WTC11 (cell line): ENCODE results near the gene FILIP1L. TPM values are rescaled to one million over a fixed set of nuclear protein-coding genes. Genes with fewer than 3 reads are reported as not detected.

Experiments used
- ATAC-seq: fragments of 200-7000 bp; cut with Tn5 transposase; 2 replicates; pipeline ENCODE4 v1.10.0; 2021; ENCODE audit warnings: mild to moderate bottlenecking, moderate library complexity
- CTCF ChIA-PET: fragments of 300-600 bp; sonication (Branson Sonifier 250); formaldehyde crosslinking; loops from one replicate; lab custom pipeline; 2021; ENCODE audit warnings: antibody characterized with exemption; lab: Charles Lee
- POLR2A ChIA-PET: fragments of 350-600 bp; sonication (Branson Sonifier 250); formaldehyde crosslinking; loops from one replicate; lab custom pipeline; 2021; ENCODE audit warnings: antibody characterized with exemption; lab: Charles Lee
- DNase-seq: peaks from one replicate; pipeline ENCODE4 v3.0.0; 2021; ENCODE audit warnings: low spot score
- H3K27ac Mint-ChIP-seq: 2 replicates; pipeline ENCODE4 v1.8.0; 2021; ENCODE audit warnings: mixed read lengths
- H3K27me3 Mint-ChIP-seq: 2 replicates; pipeline ENCODE4 v1.8.0; 2021; ENCODE audit warnings: low read depth, mild to moderate bottlenecking, moderate library complexity, mixed read lengths
- H3K36me3 Mint-ChIP-seq: 2 replicates; pipeline ENCODE4 v1.8.0; 2021; ENCODE audit warnings: mixed read lengths
- H3K4me1 Mint-ChIP-seq: 2 replicates; pipeline ENCODE4 v1.8.0; 2022; ENCODE audit warnings: mixed read lengths
- H3K4me3 Mint-ChIP-seq: 2 replicates; pipeline ENCODE4 v1.8.0; 2021; ENCODE audit warnings: mild to moderate bottlenecking, moderate library complexity, mixed read lengths
- H3K9me3 Mint-ChIP-seq: 2 replicates; pipeline ENCODE4 v1.8.0; 2021; ENCODE audit warnings: mixed read lengths
- CREB1 ChIP-seq: sonication (generic); formaldehyde crosslinking; IDR thresholded peaks from 2 replicates; pipeline ENCODE4 v1.8.0; 2023; ENCODE audit warnings: mild to moderate bottlenecking, missing genetic modification reagents
- CREM ChIP-seq: sonication (generic); formaldehyde crosslinking; IDR thresholded peaks from 2 replicates; pipeline ENCODE4 v1.8.1; 2022; ENCODE audit warnings: mild to moderate bottlenecking, missing genetic modification reagents, moderate library complexity
- EMX1 ChIP-seq: fragments of 250-450 bp; sonication (Bioruptor Pico); IDR thresholded peaks from 2 replicates; pipeline ENCODE4 v1.8.0; 2021; ENCODE audit warnings: mild to moderate bottlenecking
- GRHL2 ChIP-seq: fragments of 250-450 bp; sonication (Bioruptor Pico); IDR thresholded peaks from 2 replicates; pipeline ENCODE4 v1.8.0; 2022; ENCODE audit warnings: mild to moderate bottlenecking, moderate library complexity; ENCODE audit not compliant: insufficient replicate concordance, severe bottlenecking
- KAT7 ChIP-seq: sonication (generic); formaldehyde crosslinking; IDR thresholded peaks from 2 replicates; pipeline ENCODE4 v1.8.1; 2023; ENCODE audit warnings: missing genetic modification reagents, mild to moderate bottlenecking, borderline replicate concordance
- MXD4 ChIP-seq: fragments of 250-450 bp; sonication (Bioruptor Pico); IDR thresholded peaks from 2 replicates; pipeline ENCODE4 v1.8.0; 2021; ENCODE audit warnings: mild to moderate bottlenecking, moderate library complexity, borderline replicate concordance
- PRRX2 ChIP-seq: fragments of 250-450 bp; sonication (Bioruptor Pico); IDR thresholded peaks from 2 replicates; pipeline ENCODE4 v1.8.0; 2021; ENCODE audit warnings: mild to moderate bottlenecking
- RORB ChIP-seq: fragments of 250-450 bp; sonication (Bioruptor Pico); IDR thresholded peaks from 2 replicates; pipeline ENCODE4 v1.9.0; 2021; ENCODE audit warnings: mild to moderate bottlenecking
- SMAD3 ChIP-seq: sonication (generic); formaldehyde crosslinking; IDR thresholded peaks from 2 replicates; pipeline ENCODE4 v1.8.0; 2022; ENCODE audit warnings: missing genetic modification reagents, mild to moderate bottlenecking, borderline replicate concordance
- ZNF263 ChIP-seq: sonication (generic); formaldehyde crosslinking; IDR thresholded peaks from 2 replicates; pipeline ENCODE4 v1.8.1; 2022; ENCODE audit warnings: low read depth, mild to moderate bottlenecking, moderate library complexity, missing genetic modification reagents
- ZNF416 ChIP-seq: fragments of 250-450 bp; sonication (Bioruptor Pico); IDR thresholded peaks from 2 replicates; pipeline ENCODE4 v1.9.0; 2021; ENCODE audit warnings: mild to moderate bottlenecking, inconsistent platforms
- total RNA-seq: library from RNA; stranded (reverse); gene quantifications from 3 replicates; pipeline ENCODE4 v1.2.3, GENCODE V29; 2021
- TF ChIP-seq, protein P1 (sequence below): sonication (generic); formaldehyde crosslinking; IDR thresholded peaks from 2 replicates; pipeline ENCODE4 v1.8.0; 2023; ENCODE audit warnings: missing genetic modification reagents
- TF ChIP-seq, protein P2 (sequence below): sonication (generic); formaldehyde crosslinking; conservative IDR thresholded peaks from 2 replicates; pipeline ENCODE4 v1.8.1; 2023; ENCODE audit warnings: mild to moderate bottlenecking, low read depth, missing genetic modification reagents, moderate library complexity
- TF ChIP-seq, protein P3 (sequence below): sonication (generic); formaldehyde crosslinking; IDR thresholded peaks from 2 replicates; pipeline ENCODE4 v1.8.0; 2022; ENCODE audit warnings: mild to moderate bottlenecking, missing genetic modification reagents
- TF ChIP-seq, protein P4 (sequence below): sonication (generic); formaldehyde crosslinking; IDR thresholded peaks from 2 replicates; pipeline ENCODE4 v1.8.1; 2023; ENCODE audit warnings: mild to moderate bottlenecking, moderate library complexity, missing genetic modification reagents
- TF ChIP-seq, protein P5 (sequence below): sonication (generic); formaldehyde crosslinking; IDR thresholded peaks from 2 replicates; pipeline ENCODE4 v1.8.1; 2023; ENCODE audit warnings: mild to moderate bottlenecking, missing genetic modification reagents
- TF ChIP-seq, protein P6 (sequence below): fragments of 250-450 bp; sonication (Bioruptor Pico); IDR thresholded peaks from 2 replicates; pipeline ENCODE4 v2.1.2; 2022; ENCODE audit warnings: mild to moderate bottlenecking, moderate library complexity
- TF ChIP-seq, protein P7 (sequence below): sonication (generic); formaldehyde crosslinking; IDR thresholded peaks from 2 replicates; pipeline ENCODE4 v1.8.1; 2022; ENCODE audit warnings: low read depth, mild to moderate bottlenecking, moderate library complexity, missing genetic modification reagents, borderline replicate concordance
- TF ChIP-seq, protein P8 (sequence below): sonication (generic); formaldehyde crosslinking; IDR thresholded peaks from 2 replicates; pipeline ENCODE4 v1.8.1; 2023; ENCODE audit warnings: mild to moderate bottlenecking, missing genetic modification reagents, borderline replicate concordance

FILIP1L gene
- total RNA-seq, 1 experiment from 2014 or later, result 0.17 TPM

DNA sequence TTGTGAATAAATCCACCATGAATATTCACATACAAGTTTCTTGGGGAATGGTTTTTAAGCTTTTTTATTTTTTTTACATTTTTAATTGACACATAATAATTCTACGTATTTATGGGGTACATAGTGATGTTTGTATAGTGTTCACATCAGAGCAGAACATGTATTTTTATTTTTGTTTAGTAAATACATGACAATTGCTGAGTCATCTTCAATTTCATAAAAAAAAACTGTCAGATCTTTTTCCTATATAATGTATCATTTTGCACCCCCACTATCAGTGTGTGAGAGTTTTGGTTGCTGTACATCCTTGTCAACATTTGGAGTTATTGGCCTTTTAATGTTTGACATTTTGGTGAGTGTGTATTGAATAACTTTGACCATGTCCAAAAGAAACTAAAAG, 39.9 kb upstream of the FILIP1L start:
- H3K27ac Mint-ChIP-seq, result no peak overlapping the region
- no peak for TF ChIP-seq PRRX2
- no peak for TF ChIP-seq ZNF263 (CRISPR knock-in tag)
- no peak for TF ChIP-seq GRHL2 (CRISPR knock-in tag)
- TF ChIP-seq, protein P1, sequence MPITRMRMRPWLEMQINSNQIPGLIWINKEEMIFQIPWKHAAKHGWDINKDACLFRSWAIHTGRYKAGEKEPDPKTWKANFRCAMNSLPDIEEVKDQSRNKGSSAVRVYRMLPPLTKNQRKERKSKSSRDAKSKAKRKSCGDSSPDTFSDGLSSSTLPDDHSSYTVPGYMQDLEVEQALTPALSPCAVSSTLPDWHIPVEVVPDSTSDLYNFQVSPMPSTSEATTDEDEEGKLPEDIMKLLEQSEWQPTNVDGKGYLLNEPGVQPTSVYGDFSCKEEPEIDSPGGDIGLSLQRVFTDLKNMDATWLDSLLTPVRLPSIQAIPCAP, result no peak
- TF ChIP-seq CREM, result no peak
- no peak for TF ChIP-seq CREB1 (CRISPR knock-in tag)
- no peak for TF ChIP-seq MXD4 (CRISPR knock-in tag)
- TF ChIP-seq KAT7, result no peak
- TF ChIP-seq, protein P2, sequence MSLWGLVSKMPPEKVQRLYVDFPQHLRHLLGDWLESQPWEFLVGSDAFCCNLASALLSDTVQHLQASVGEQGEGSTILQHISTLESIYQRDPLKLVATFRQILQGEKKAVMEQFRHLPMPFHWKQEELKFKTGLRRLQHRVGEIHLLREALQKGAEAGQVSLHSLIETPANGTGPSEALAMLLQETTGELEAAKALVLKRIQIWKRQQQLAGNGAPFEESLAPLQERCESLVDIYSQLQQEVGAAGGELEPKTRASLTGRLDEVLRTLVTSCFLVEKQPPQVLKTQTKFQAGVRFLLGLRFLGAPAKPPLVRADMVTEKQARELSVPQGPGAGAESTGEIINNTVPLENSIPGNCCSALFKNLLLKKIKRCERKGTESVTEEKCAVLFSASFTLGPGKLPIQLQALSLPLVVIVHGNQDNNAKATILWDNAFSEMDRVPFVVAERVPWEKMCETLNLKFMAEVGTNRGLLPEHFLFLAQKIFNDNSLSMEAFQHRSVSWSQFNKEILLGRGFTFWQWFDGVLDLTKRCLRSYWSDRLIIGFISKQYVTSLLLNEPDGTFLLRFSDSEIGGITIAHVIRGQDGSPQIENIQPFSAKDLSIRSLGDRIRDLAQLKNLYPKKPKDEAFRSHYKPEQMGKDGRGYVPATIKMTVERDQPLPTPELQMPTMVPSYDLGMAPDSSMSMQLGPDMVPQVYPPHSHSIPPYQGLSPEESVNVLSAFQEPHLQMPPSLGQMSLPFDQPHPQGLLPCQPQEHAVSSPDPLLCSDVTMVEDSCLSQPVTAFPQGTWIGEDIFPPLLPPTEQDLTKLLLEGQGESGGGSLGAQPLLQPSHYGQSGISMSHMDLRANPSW (CRISPR knock-in tag), result no peak
- TF ChIP-seq, protein P3, sequence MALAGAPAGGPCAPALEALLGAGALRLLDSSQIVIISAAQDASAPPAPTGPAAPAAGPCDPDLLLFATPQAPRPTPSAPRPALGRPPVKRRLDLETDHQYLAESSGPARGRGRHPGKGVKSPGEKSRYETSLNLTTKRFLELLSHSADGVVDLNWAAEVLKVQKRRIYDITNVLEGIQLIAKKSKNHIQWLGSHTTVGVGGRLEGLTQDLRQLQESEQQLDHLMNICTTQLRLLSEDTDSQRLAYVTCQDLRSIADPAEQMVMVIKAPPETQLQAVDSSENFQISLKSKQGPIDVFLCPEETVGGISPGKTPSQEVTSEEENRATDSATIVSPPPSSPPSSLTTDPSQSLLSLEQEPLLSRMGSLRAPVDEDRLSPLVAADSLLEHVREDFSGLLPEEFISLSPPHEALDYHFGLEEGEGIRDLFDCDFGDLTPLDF (CRISPR knock-in tag), result no peak
- TF ChIP-seq, all 79 proteins: peak for 0
- Mint-ChIP-seq H3K36me3 (peaks cover 17% of the 10 kb centered on the region), H3K27me3 (no peaks in the 10 kb centered on the region), H3K9me3 (peaks cover 15% of the 10 kb centered on the region), H3K4me3 (no peak overlapping the region), H3K4me1 (peaks cover 4% of the 10 kb centered on the region)
- ATAC-seq (no peak), DNase-seq (no peak)
- ChIA-PET POLR2A (no interaction called here), CTCF (no interaction called here)

DNA sequence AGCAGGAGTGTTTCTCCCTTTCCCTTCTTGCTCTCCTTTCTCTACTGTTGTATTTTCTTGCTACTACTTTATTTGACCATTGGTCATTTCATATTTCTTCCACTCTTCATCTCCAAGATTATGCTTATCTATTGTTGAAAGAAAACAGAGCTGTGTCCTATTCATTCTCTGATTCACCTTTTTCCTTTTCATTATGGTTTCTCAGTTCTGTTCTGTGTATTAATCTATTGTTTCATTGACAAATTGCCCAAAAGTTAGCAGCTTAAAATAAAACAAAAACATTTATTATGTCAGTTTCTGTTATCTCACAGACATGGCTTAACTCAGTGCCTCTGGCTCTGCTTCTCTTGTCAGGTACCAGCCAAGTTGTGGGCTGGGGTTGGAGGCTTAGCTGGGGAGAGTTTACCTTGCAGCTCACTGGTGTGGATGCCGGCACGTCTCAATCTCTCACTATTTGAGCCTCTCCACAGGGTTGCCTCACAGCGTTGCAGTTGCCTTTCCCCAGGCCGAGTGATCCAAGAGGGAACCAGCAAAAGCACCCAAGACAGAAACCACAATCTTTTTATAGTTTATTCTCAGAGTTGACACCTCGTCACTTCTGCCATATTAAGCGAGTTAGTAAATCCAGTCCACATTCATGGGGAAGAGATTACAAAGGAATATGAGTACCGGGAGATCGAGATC, 36.9 kb upstream of the FILIP1L start:
- no peak for ATAC-seq
- Mint-ChIP-seq H3K9me3 (peaks cover 10% of the 10 kb centered on the region), H3K36me3 (peaks cover 10% of the 10 kb centered on the region), H3K4me3 (no peak overlapping the region), H3K27ac (no peak overlapping the region), H3K27me3 (no peaks in the 10 kb centered on the region), H3K4me1 (peaks cover 4% of the 10 kb centered on the region)
- ChIA-PET CTCF (no interaction called here), POLR2A (interaction anchor here (1.3 kb wide), 1 partner anchor 15 kb away, joined by 4 read pairs; no protein-coding TSS in a partner anchor)
- DNase-seq, result no peak
- TF ChIP-seq, protein P4, sequence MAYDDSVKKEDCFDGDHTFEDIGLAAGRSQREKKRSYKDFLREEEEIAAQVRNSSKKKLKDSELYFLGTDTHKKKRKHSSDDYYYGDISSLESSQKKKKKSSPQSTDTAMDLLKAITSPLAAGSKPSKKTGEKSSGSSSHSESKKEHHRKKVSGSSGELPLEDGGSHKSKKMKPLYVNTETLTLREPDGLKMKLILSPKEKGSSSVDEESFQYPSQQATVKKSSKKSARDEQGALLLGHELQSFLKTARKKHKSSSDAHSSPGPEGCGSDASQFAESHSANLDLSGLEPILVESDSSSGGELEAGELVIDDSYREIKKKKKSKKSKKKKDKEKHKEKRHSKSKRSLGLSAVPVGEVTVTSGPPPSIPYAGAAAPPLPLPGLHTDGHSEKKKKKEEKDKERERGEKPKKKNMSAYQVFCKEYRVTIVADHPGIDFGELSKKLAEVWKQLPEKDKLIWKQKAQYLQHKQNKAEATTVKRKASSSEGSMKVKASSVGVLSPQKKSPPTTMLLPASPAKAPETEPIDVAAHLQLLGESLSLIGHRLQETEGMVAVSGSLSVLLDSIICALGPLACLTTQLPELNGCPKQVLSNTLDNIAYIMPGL (CRISPR knock-in tag), result no peak
- TF ChIP-seq EMX1 (no peak), SMAD3 (CRISPR knock-in tag) (no peak), CREB1 (CRISPR knock-in tag) (no peak), PRRX2 (no peak), RORB (no peak), ZNF416 (CRISPR knock-in tag) (no peak)
- TF ChIP-seq, protein P5, sequence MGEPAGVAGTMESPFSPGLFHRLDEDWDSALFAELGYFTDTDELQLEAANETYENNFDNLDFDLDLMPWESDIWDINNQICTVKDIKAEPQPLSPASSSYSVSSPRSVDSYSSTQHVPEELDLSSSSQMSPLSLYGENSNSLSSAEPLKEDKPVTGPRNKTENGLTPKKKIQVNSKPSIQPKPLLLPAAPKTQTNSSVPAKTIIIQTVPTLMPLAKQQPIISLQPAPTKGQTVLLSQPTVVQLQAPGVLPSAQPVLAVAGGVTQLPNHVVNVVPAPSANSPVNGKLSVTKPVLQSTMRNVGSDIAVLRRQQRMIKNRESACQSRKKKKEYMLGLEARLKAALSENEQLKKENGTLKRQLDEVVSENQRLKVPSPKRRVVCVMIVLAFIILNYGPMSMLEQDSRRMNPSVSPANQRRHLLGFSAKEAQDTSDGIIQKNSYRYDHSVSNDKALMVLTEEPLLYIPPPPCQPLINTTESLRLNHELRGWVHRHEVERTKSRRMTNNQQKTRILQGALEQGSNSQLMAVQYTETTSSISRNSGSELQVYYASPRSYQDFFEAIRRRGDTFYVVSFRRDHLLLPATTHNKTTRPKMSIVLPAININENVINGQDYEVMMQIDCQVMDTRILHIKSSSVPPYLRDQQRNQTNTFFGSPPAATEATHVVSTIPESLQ (CRISPR knock-in tag), result no peak
- TF ChIP-seq, protein P6, sequence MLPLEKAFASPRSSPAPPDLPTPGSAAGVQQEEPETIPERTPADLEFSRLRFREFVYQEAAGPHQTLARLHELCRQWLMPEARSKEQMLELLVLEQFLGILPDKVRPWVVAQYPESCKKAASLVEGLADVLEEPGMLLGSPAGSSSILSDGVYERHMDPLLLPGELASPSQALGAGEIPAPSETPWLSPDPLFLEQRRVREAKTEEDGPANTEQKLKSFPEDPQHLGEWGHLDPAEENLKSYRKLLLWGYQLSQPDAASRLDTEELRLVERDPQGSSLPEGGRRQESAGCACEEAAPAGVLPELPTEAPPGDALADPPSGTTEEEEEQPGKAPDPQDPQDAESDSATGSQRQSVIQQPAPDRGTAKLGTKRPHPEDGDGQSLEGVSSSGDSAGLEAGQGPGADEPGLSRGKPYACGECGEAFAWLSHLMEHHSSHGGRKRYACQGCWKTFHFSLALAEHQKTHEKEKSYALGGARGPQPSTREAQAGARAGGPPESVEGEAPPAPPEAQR (CRISPR knock-in tag), result no peak
- TF ChIP-seq, protein P7, sequence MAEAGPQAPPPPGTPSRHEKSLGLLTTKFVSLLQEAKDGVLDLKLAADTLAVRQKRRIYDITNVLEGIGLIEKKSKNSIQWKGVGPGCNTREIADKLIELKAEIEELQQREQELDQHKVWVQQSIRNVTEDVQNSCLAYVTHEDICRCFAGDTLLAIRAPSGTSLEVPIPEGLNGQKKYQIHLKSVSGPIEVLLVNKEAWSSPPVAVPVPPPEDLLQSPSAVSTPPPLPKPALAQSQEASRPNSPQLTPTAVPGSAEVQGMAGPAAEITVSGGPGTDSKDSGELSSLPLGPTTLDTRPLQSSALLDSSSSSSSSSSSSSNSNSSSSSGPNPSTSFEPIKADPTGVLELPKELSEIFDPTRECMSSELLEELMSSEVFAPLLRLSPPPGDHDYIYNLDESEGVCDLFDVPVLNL, result no peak
- TF ChIP-seq, protein P8, sequence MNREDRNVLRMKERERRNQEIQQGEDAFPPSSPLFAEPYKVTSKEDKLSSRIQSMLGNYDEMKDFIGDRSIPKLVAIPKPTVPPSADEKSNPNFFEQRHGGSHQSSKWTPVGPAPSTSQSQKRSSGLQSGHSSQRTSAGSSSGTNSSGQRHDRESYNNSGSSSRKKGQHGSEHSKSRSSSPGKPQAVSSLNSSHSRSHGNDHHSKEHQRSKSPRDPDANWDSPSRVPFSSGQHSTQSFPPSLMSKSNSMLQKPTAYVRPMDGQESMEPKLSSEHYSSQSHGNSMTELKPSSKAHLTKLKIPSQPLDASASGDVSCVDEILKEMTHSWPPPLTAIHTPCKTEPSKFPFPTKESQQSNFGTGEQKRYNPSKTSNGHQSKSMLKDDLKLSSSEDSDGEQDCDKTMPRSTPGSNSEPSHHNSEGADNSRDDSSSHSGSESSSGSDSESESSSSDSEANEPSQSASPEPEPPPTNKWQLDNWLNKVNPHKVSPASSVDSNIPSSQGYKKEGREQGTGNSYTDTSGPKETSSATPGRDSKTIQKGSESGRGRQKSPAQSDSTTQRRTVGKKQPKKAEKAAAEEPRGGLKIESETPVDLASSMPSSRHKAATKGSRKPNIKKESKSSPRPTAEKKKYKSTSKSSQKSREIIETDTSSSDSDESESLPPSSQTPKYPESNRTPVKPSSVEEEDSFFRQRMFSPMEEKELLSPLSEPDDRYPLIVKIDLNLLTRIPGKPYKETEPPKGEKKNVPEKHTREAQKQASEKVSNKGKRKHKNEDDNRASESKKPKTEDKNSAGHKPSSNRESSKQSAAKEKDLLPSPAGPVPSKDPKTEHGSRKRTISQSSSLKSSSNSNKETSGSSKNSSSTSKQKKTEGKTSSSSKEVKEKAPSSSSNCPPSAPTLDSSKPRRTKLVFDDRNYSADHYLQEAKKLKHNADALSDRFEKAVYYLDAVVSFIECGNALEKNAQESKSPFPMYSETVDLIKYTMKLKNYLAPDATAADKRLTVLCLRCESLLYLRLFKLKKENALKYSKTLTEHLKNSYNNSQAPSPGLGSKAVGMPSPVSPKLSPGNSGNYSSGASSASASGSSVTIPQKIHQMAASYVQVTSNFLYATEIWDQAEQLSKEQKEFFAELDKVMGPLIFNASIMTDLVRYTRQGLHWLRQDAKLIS (CRISPR knock-in tag), result no peak
